PC-9 (cell line): ENCODE measurements around the gene PNLIPRP2.

Experiments used
- EZH2 ChIP-seq: fragments of 200-600 bp; sonication (generic); IDR thresholded peaks from 2 replicates; pipeline ENCODE4 v1.8.0; 2017; ENCODE audit warnings: antibody characterized with exemption, low read depth
- TF ChIP-seq, protein P1 (sequence below): fragments of 200-600 bp; sonication (generic); conservative IDR thresholded peaks from 2 replicates; pipeline ENCODE4 v1.6.1; 2017; ENCODE audit warnings: mixed run types, antibody characterized with exemption, mild to moderate bottlenecking, moderate library complexity

DNA sequence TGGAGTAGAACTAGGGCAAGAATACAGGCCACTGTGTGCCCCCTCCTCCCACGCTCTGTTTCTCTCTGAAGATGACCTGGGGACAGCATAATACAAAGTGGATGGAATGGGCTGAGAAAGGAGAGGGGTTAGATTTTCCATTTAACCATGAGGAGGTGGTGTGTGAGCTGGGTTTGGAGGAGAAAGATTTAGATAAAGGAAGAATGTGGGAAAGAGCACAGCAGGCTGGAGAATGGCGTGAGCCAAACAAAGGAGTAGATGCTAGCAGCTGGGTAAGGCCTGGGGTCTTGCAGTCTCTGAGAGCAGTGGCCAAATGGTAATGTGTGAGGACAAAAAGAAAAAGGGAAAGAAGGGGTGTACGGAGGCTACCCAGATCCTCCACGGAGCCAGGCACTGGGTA is 8.6 kb downstream of the PNLIPRP2 start:
- TF ChIP-seq, protein P1, sequence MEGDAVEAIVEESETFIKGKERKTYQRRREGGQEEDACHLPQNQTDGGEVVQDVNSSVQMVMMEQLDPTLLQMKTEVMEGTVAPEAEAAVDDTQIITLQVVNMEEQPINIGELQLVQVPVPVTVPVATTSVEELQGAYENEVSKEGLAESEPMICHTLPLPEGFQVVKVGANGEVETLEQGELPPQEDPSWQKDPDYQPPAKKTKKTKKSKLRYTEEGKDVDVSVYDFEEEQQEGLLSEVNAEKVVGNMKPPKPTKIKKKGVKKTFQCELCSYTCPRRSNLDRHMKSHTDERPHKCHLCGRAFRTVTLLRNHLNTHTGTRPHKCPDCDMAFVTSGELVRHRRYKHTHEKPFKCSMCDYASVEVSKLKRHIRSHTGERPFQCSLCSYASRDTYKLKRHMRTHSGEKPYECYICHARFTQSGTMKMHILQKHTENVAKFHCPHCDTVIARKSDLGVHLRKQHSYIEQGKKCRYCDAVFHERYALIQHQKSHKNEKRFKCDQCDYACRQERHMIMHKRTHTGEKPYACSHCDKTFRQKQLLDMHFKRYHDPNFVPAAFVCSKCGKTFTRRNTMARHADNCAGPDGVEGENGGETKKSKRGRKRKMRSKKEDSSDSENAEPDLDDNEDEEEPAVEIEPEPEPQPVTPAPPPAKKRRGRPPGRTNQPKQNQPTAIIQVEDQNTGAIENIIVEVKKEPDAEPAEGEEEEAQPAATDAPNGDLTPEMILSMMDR, result no peak
- no peak for TF ChIP-seq EZH2
